Measurements from ENCODE around the gene RAPGEFL1.
"Not testable (repeated sequence)": the region's sequence is repeated elsewhere in the genome, so short reads cannot be mapped to it uniquely, and the experiment has no call there.

The RAPGEFL1 gene

DNA sequence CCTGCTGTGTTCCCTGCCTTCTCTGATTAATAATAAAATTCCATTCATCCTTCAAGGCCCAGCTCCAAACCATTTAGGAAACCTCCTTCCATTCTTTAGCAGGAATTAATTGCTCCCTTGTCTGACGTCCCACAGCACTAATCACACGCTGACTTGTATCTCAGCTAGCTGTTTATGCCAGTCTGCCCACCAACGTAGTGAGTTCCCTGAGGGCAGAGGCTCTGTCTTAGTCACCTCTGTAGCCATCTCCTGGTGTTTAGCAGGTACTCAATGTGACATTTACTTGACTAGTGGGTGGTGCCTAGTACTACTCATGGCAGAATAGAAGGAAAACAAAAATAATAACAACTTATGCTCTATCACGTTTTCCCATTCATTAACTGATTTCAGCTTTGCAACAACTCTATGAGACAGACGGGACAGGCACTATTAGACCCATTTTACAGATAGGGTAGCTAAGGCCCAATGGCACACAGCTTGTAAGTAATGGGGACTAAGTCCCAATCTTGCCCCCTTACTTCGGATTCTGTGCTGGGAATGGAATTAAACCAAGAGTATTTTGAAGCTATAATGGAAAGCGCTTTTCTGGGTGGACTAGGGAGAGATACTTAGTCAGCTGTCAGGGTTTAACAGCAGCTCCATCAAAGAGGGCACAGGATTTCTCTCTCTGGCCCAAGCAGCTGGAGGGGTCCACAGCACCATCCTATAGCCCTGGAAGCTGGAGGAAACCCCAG, 40.9 kb downstream of the RAPGEFL1 start:
- TF ChIP-seq, protein P1, sequence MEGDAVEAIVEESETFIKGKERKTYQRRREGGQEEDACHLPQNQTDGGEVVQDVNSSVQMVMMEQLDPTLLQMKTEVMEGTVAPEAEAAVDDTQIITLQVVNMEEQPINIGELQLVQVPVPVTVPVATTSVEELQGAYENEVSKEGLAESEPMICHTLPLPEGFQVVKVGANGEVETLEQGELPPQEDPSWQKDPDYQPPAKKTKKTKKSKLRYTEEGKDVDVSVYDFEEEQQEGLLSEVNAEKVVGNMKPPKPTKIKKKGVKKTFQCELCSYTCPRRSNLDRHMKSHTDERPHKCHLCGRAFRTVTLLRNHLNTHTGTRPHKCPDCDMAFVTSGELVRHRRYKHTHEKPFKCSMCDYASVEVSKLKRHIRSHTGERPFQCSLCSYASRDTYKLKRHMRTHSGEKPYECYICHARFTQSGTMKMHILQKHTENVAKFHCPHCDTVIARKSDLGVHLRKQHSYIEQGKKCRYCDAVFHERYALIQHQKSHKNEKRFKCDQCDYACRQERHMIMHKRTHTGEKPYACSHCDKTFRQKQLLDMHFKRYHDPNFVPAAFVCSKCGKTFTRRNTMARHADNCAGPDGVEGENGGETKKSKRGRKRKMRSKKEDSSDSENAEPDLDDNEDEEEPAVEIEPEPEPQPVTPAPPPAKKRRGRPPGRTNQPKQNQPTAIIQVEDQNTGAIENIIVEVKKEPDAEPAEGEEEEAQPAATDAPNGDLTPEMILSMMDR (IDR thresholded peaks at IDR 0.05; ENCODE audit: extremely low read depth, missing control alignments): no peak

GRCh38 chr17:40218740-40219593, 41.7 kb downstream of the RAPGEFL1 start, which contains the start of gene WIPF2:
Gene WIPF2, plus strand, starts transcription at chr17:40219304. Its CDS starts 37,156 bp downstream, at chr17:40256460.
- DNase-seq (ENCODE audit: low spot score): peak; percentile 97
- TF ChIP-seq, protein P1 (IDR thresholded peaks at IDR 0.05; ENCODE audit: extremely low read depth, missing control alignments): no peak

More for the DNA sequence above, 40.9 kb downstream of the RAPGEFL1 start:
- no peak for DNase-seq (ENCODE audit: low spot score)

DNA sequence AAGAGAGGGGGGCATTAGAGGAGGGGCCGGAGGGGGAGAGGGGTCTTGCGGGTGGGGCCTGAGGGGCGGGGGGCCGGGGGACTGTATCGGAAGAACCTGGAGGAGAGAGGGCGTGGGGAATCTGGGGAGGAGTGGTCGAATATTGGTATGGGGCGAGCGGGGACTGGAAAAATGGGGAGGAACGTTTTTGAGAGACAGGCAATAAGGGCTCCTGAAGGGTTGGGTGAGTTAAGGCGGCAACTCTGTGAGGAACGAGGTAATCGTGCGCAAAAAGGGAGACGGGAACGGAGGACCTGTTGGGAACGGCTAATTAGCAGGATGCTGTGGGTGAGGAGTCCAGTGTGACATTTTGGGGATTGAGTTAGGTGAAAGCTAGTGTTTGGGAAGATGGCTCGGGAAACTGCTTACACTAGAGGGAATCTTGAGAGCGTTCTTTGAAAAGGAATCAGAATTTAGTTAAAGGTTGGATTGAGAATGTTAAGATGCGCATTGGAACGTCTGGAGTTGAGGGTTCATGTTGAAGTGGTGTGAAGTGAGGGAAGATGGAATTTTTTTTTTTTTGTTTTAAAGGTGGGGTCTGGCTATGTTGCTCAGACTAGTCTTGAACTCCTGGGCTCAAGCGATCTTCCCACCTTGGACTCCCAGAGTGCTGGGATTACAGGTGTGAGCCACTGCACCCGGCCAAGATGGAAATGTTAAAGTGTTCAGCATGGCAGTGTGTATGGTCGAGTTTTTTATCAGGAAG, 42.5 kb downstream of the RAPGEFL1 start:
- no peak for DNase-seq (ENCODE audit: low spot score)
- TF ChIP-seq, protein P1 (IDR thresholded peaks at IDR 0.05; ENCODE audit: extremely low read depth, missing control alignments): no peak

DNA sequence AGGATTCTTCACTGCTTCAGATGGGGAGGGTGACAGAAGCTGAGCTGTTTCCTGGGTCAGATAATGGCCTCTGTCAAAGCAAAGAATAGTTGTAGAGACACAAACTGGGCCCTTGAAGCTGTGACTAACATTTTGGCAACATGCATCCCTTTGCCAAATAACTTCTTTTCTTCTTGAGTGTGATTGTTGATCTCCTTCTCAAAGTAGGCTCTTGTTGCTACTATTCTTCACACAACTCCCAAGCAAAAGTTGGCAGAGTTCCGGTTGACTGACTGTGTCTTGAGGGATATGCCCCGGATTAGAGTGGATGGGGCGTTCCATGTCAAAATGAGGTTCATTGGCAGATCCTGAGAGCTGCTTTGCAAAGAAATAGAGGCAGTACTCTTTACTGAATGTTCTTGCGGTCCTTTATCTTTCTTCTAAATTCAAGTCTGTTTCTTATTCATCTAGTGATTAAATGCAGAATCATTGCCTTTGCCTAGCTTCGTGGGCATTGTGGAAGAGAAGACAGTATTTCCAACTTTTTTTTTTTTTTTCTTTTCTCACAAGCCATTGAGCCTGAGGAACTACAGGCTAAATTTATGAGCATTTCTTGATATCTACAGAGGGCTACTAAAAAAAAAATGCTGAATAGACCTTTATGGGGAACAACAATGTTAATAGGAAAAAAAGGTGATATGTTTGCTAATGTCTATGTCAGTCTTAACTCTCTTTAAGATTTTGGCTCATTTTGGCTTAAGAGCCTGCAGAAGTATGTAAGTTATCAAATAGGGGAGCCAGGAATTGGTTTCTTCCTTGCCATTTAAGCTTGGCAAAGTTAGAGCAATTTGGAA, 47.7 kb downstream of the RAPGEFL1 start:
- TF ChIP-seq, protein P1 (IDR thresholded peaks at IDR 0.05; ENCODE audit: extremely low read depth, missing control alignments): no peak
- DNase-seq (ENCODE audit: low spot score): no peak

GRCh38 chr17:40229146-40229545, 51.9 kb downstream of the RAPGEFL1 start:
- not testable (repeated sequence) for DNase-seq (ENCODE audit: low spot score)

- TF ChIP-seq, protein P1 (IDR thresholded peaks at IDR 0.05; ENCODE audit: extremely low read depth, missing control alignments): no peak
- DNase-seq (ENCODE audit: low spot score): no peak
These were observed 53.4 kb downstream of the RAPGEFL1 start for GRCh38 chr17:40230670-40231069.

DNA sequence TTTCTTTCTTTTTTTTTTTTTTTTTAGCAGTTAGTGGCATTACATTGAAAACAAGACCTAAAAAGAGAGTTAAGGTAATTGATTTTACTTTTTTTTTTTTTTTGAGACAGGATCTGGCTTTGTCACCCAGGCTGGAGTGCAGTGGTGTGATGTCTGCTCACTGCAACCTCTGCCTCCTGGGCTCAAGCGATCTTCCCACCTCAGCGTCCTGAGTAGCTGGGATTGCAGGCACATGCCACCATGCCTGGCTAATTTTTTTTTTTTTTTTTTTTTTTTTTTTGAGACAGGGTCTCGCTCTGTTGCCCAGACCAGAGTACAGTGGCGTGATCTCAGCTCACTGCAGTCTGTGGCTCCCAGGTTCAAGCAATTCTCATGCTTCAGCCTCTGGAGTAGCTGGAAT, 54.7 kb downstream of the RAPGEFL1 start:
- not testable (repeated sequence) for DNase-seq (ENCODE audit: low spot score)
